ENCODE measurements around the gene GBP3. TPM values are rescaled to one million over a fixed set of nuclear protein-coding genes. Genes with fewer than 3 reads are reported as not detected.
"Not testable (repeated sequence)": the region's sequence is repeated elsewhere in the genome, so short reads cannot be mapped to it uniquely, and the experiment has no call there.

The GBP3 gene
- total RNA-seq, 1 experiment from 2014 or later, result 19.4 TPM

DNA sequence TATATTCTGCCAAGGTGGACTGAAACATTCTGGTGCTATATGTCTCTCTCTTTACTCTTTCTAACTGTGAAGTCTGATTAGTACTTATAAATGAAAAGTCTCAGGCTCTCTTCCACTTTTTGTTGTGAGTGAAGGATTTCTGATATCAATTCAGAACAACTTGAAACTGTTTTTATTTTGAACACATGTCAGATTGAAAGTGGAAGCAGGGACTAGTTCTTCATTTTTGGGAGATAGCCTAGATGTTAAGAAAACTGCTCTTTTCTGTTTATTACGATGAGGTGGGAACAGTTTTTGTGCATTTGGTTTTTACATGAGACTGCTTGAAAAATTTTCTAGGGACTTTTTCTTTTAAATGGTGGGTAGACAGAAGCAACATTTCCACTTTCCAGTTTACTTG, 14.5 kb upstream of the GBP3 start:
- no peak overlapping the region for H3K27ac Mint-ChIP-seq (ENCODE audit: low read depth, unreplicated experiment)
- no peak for DNase-seq (ENCODE audit: unreplicated experiment)
- peaks cover 11% of the 10 kb centered on the region for H3K4me1 Mint-ChIP-seq (ENCODE audit: insufficient read depth, unreplicated experiment)
- no peaks in the 10 kb centered on the region for H3K36me3 Mint-ChIP-seq (ENCODE audit: insufficient read depth, unreplicated experiment)
- H3K4me3 Mint-ChIP-seq (ENCODE audit: unreplicated experiment), result no peak overlapping the region
- H3K27me3 Mint-ChIP-seq (ENCODE audit: insufficient read depth, unreplicated experiment), result no peaks in the 10 kb centered on the region
- TF ChIP-seq, protein P1, sequence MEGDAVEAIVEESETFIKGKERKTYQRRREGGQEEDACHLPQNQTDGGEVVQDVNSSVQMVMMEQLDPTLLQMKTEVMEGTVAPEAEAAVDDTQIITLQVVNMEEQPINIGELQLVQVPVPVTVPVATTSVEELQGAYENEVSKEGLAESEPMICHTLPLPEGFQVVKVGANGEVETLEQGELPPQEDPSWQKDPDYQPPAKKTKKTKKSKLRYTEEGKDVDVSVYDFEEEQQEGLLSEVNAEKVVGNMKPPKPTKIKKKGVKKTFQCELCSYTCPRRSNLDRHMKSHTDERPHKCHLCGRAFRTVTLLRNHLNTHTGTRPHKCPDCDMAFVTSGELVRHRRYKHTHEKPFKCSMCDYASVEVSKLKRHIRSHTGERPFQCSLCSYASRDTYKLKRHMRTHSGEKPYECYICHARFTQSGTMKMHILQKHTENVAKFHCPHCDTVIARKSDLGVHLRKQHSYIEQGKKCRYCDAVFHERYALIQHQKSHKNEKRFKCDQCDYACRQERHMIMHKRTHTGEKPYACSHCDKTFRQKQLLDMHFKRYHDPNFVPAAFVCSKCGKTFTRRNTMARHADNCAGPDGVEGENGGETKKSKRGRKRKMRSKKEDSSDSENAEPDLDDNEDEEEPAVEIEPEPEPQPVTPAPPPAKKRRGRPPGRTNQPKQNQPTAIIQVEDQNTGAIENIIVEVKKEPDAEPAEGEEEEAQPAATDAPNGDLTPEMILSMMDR (IDR thresholded peaks at IDR 0.05; ENCODE audit: unreplicated experiment), result no peak
- no peaks in the 10 kb centered on the region for H3K9me3 Mint-ChIP-seq (ENCODE audit: unreplicated experiment)
- CTCF ChIA-PET, result interaction anchor here (0.6 kb wide), 1 partner anchor 53 kb away, joined by 3 read pairs; no protein-coding TSS in a partner anchor
- intact Hi-C loops (cut with micrococcal nuclease), result no loop called here
- BruUV-seq (replicated peaks), result no TSS peak
- POLR2A ChIA-PET, result interaction anchor here (0.6 kb wide), 1 partner anchor 21 kb away, joined by 5 read pairs; no protein-coding TSS in a partner anchor

DNA sequence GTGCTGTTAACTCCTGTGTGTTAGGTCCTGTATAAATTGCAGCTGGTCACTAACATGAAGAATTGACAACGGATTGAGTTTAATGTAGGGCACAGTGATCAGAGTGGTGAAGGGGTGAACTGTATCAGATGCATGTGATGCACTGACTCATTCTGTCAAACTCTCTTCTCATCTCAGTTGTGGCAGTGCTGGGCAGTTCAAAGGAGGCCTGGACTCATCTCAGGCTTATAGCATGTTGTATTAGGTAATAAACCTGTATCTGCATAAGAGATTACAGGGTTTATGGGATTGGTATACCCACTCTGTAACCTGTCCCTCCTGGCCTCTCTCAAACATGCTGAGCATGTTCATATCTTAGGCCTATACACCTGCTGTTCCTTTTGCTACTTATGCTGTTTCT, 12.4 kb upstream of the GBP3 start:
- no peak overlapping the region for H3K27ac Mint-ChIP-seq (ENCODE audit: low read depth, unreplicated experiment)
- H3K9me3 Mint-ChIP-seq (ENCODE audit: unreplicated experiment), result peaks cover 7% of the 10 kb centered on the region
- no peaks in the 10 kb centered on the region for H3K4me1 Mint-ChIP-seq (ENCODE audit: insufficient read depth, unreplicated experiment)
- TF ChIP-seq, protein P1 (IDR thresholded peaks at IDR 0.05; ENCODE audit: unreplicated experiment), result no peak
- no peaks in the 10 kb centered on the region for H3K27me3 Mint-ChIP-seq (ENCODE audit: insufficient read depth, unreplicated experiment)
- intact Hi-C loops (cut with micrococcal nuclease), result no loop called here
- BruUV-seq (replicated peaks), result no TSS peak
- H3K4me3 Mint-ChIP-seq (ENCODE audit: unreplicated experiment), result no peak overlapping the region
- no peak for DNase-seq (ENCODE audit: unreplicated experiment)
- H3K36me3 Mint-ChIP-seq (ENCODE audit: insufficient read depth, unreplicated experiment), result no peaks in the 10 kb centered on the region
- POLR2A ChIA-PET, result interaction anchor here (0.7 kb wide), 1 partner anchor 13 kb away, joined by 3 read pairs; no protein-coding TSS in a partner anchor
- CTCF ChIA-PET, result no interaction called here

DNA sequence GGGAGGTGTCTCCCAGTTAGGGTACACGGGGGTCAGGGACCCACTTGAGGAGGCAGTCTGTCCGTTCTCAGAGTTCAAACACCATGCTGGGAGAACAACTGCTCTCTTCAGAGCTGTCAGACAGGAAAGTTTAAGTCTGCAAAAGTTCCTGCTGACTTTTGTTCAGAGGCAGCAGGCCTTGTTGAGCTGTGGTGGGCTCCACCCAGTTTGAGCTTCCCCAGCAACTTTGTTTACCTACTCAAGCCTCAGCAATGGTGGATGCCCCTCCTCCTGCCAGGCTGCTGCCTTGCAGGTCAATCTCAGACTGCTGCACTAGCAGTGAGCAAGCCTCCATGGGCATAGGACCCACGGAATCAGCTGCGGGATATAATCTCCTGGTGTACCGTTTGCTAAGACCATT, 11.3 kb upstream of the GBP3 start:
- H3K27ac Mint-ChIP-seq (ENCODE audit: low read depth, unreplicated experiment); H3K4me1 Mint-ChIP-seq (ENCODE audit: insufficient read depth, unreplicated experiment); DNase-seq (ENCODE audit: unreplicated experiment); H3K27me3 Mint-ChIP-seq (ENCODE audit: insufficient read depth, unreplicated experiment); H3K36me3 Mint-ChIP-seq (ENCODE audit: insufficient read depth, unreplicated experiment); BruUV-seq (replicated peaks); H3K9me3 Mint-ChIP-seq (ENCODE audit: unreplicated experiment); intact Hi-C loops (cut with micrococcal nuclease); H3K4me3 Mint-ChIP-seq (ENCODE audit: unreplicated experiment): not testable (repeated sequence)
- ChIA-PET CTCF (interaction anchor here (0.9 to 1.0 kb wide), 2 partner anchors 24 to 325 kb away, joined by 3 to 5 read pairs; no protein-coding TSS in a partner anchor), POLR2A (interaction anchor here (0.6 kb wide), 1 partner anchor 376 kb away, joined by 3 read pairs; no protein-coding TSS in a partner anchor)

DNA sequence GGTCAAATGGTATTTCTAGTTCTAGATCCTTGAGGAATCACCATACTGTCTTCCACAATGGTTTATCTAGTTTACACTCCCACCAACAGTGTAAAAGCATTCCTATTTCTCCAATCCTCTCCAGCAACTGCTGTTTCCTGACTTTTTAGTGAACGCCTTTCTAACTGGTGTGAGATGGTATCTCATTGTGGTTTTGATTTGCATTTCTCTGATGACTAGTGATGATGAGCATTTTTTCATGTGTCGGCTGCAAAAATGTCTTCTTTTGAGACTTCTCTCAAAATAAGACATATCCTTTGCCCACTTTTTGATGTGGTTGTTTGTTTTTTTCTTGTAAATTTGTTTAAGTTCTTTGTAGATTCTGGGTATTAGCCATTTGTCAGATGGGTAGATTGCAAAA, 6.4 kb upstream of the GBP3 start:
- H3K4me3 Mint-ChIP-seq (ENCODE audit: unreplicated experiment); H3K27me3 Mint-ChIP-seq (ENCODE audit: insufficient read depth, unreplicated experiment); BruUV-seq (replicated peaks); CTCF ChIA-PET; H3K4me1 Mint-ChIP-seq (ENCODE audit: insufficient read depth, unreplicated experiment); POLR2A ChIA-PET; H3K27ac Mint-ChIP-seq (ENCODE audit: low read depth, unreplicated experiment); intact Hi-C loops (cut with micrococcal nuclease); DNase-seq (ENCODE audit: unreplicated experiment); H3K9me3 Mint-ChIP-seq (ENCODE audit: unreplicated experiment); H3K36me3 Mint-ChIP-seq (ENCODE audit: insufficient read depth, unreplicated experiment): not testable (repeated sequence)

DNA sequence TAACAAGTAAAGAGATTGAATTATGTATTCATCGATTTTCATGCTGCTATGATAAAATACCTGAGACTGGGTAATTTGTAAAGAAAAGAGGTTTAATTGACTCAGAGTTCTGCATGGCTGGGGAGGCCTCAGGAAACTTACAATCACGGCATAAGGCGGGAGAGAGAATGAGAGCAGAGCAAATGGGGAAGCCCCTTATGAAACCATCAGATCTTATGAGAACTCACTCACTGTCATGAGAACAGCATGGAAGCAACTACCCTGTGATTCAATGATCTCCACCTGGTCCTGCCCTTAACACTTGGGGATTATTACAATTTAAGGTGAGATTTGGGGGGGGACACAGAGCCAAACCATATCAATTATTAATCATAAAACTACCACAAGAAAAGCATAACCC, 3.3 kb upstream of the GBP3 start:
- no peak overlapping the region for H3K4me3 Mint-ChIP-seq (ENCODE audit: unreplicated experiment)
- intact Hi-C loops (cut with micrococcal nuclease), result no loop called here
- H3K9me3 Mint-ChIP-seq (ENCODE audit: unreplicated experiment), result no peaks in the 10 kb centered on the region
- ChIA-PET POLR2A (no interaction called here), CTCF (no interaction called here)
- no peaks in the 10 kb centered on the region for H3K36me3 Mint-ChIP-seq (ENCODE audit: insufficient read depth, unreplicated experiment)
- no peak for DNase-seq (ENCODE audit: unreplicated experiment)
- no TSS peak for BruUV-seq (replicated peaks)
- no peak overlapping the region for H3K27ac Mint-ChIP-seq (ENCODE audit: low read depth, unreplicated experiment)
- no peaks in the 10 kb centered on the region for H3K27me3 Mint-ChIP-seq (ENCODE audit: insufficient read depth, unreplicated experiment)
- TF ChIP-seq, protein P1 (IDR thresholded peaks at IDR 0.05; ENCODE audit: unreplicated experiment), result no peak
- peaks cover 15% of the 10 kb centered on the region for H3K4me1 Mint-ChIP-seq (ENCODE audit: insufficient read depth, unreplicated experiment)
